T1000 (cell line): ENCODE results near the gene NT5C2.
"Not testable (repeated sequence)": the region's sequence is repeated elsewhere in the genome, so short reads cannot be mapped to it uniquely, and the experiment has no call there.

Experiments
- DNase-seq: peaks from one replicate; lab custom pipeline; 2025; ENCODE audit warnings: mixed read lengths; lab: John Stamatoyannopoulos, UW

NT5C2 gene

GRCh38 chr10:103193107-103193819, at the start of gene NT5C2:
Gene NT5C2, minus strand, starts transcription at chr10:103193272. Its CDS starts 18,314 bp downstream, at chr10:103174958.
- DNase-seq: peak; percentile 60

GRCh38 chr10:103241262-103242011, 48.4 kb upstream of the NT5C2 start:
- DNase-seq: no peak

- no peak for DNase-seq
Measured at GRCh38 chr10:103238506-103239252, 45.6 kb upstream of the NT5C2 start.

GRCh38 chr10:103235775-103236174, 42.7 kb upstream of the NT5C2 start:
- DNase-seq: no peak

GRCh38 chr10:103232772-103233488, 39.9 kb upstream of the NT5C2 start:
- no peak for DNase-seq

GRCh38 chr10:103232131-103232673, 39.1 kb upstream of the NT5C2 start:
- DNase-seq: no peak

- DNase-seq: peak; percentile 46
Measured at GRCh38 chr10:103231047-103231551, 38.0 kb upstream of the NT5C2 start.

GRCh38 chr10:103227416-103227815, 34.3 kb upstream of the NT5C2 start:
- DNase-seq: no peak

GRCh38 chr10:103225939-103226338, 32.9 kb upstream of the NT5C2 start:
- DNase-seq: no peak

GRCh38 chr10:103224721-103225120, 31.6 kb upstream of the NT5C2 start:
- not testable (repeated sequence) for DNase-seq

- DNase-seq: no peak
Measured at GRCh38 chr10:103224133-103224532, 31.1 kb upstream of the NT5C2 start.

GRCh38 chr10:103216362-103216761, 23.3 kb upstream of the NT5C2 start:
- DNase-seq: not testable (repeated sequence)

GRCh38 chr10:103215601-103216000, 22.5 kb upstream of the NT5C2 start:
- DNase-seq: no peak

- not testable (repeated sequence) for DNase-seq
Measured at GRCh38 chr10:103210262-103210661, 17.2 kb upstream of the NT5C2 start.

GRCh38 chr10:103207643-103208042, 14.6 kb upstream of the NT5C2 start:
- not testable (repeated sequence) for DNase-seq

- DNase-seq: no peak
Measured at GRCh38 chr10:103207141-103207540, 14.1 kb upstream of the NT5C2 start.

GRCh38 chr10:103206715-103207114, 13.6 kb upstream of the NT5C2 start:
- not testable (repeated sequence) for DNase-seq

- DNase-seq: not testable (repeated sequence)
Measured at GRCh38 chr10:103205401-103205800, 12.3 kb upstream of the NT5C2 start.

GRCh38 chr10:103204353-103205255, 11.5 kb upstream of the NT5C2 start:
- no peak for DNase-seq

- DNase-seq: no peak
Measured at GRCh38 chr10:103203466-103203865, 10.4 kb upstream of the NT5C2 start.
